ENCODE data around the gene ALKBH3.

- TF ChIP-seq CTCF (IDR thresholded peaks at IDR 0.05; ENCODE audit: low read depth, low read length, missing input control) = no peak
- no peak for TF ChIP-seq ATF3 (IDR thresholded peaks at IDR 0.05)
- TF ChIP-seq YY1 (IDR thresholded peaks at IDR 0.05) = no peak
Measured at GRCh38 chr11:43842021-43842420, 38.6 kb upstream of the ALKBH3 start.
